K562 (cell line): ENCODE measurements around the gene CARD11. TPM values are rescaled to one million over a fixed set of nuclear protein-coding genes. Genes with fewer than 3 reads are reported as not detected.

Experiments
- ARNT ChIP-seq, 2 experiments: fragments of 450-650 bp; IDR thresholded peaks; 2 replicates each; pipeline ENCODE4 v1.6.1; 2016; ENCODE audit warnings: mild to moderate bottlenecking in 1 of 2
- CBX1 ChIP-seq: sonication (generic); IDR thresholded peaks from 2 replicates; pipeline ENCODE4 v1.6.1; 2016; ENCODE audit warnings: antibody characterized with exemption, low read depth, mild to moderate bottlenecking
- GTF2A2 ChIP-seq: IDR thresholded peaks from 2 replicates; pipeline ENCODE4 v1.6.1; 2016; ENCODE audit warnings: mild to moderate bottlenecking, missing genetic modification characterization, missing compliant biosample characterization
- MBD2 ChIP-seq: sonication (generic); IDR thresholded peaks from 2 replicates; pipeline ENCODE4 v1.6.1; 2016; ENCODE audit warnings: low read depth, borderline replicate concordance
- NCOR1 ChIP-seq: fragments of 450-650 bp; IDR thresholded peaks from 2 replicates; pipeline ENCODE4 v1.6.1; 2016; ENCODE audit warnings: mild to moderate bottlenecking, moderate library complexity
- POLR2B ChIP-seq: fragments of 450-650 bp; IDR thresholded peaks from 2 replicates; pipeline ENCODE4 v1.6.1; 2018; ENCODE audit warnings: low read depth; ENCODE audit not compliant: partially characterized antibody
- RCOR1 ChIP-seq, 2 experiments: IDR thresholded peaks; 2 replicates each; pipeline ENCODE4 v1.6.1; 2012; ENCODE audit warnings: low read depth in 2 of 2, low read length in 2 of 2, borderline replicate concordance in 1 of 2, improper control_type of control experiment in 1 of 2
- THRA ChIP-seq: fragments of 450-650 bp; IDR thresholded peaks from 2 replicates; pipeline ENCODE4 v1.6.1; 2017; ENCODE audit warnings: mild to moderate bottlenecking, moderate library complexity
- ZFX ChIP-seq: sonication (generic); formaldehyde crosslinking; IDR thresholded peaks from 2 replicates; pipeline ENCODE4 v1.8.0; 2022; ENCODE audit warnings: mild to moderate bottlenecking, missing genetic modification reagents, moderate library complexity
- ZNF77 ChIP-seq: fragments of 250-450 bp; sonication (Bioruptor Pico); IDR thresholded peaks from 2 replicates; pipeline ENCODE4 v1.5.0; 2020
- polyA plus RNA-seq, 8 experiments: library from polyadenylated mRNA; depleted of rRNA in 4 of 8; stranded (reverse) in 5 of 8; unstranded in 3 of 8; fragments of >200 nt; fragmentation: Nextera tagmentation in 2 of 8; fragmentation: Illumina TruSeq in 1 of 8; extraction: Ambion mirVana in 2 of 8; extraction: Trizol in 1 of 8; gene quantifications; 2 replicates each; pipeline versions ENCODE4 v1.2.1 to v1.2.3, GENCODE V29; 2011 to 2014; ENCODE audit warnings: inconsistent platforms in 1 of 8, missing spikeins in 1 of 8
- total RNA-seq, 7 experiments: library from RNA; depleted of rRNA in 6 of 7; stranded (reverse); fragments of >200 nt in 6 of 7; fragmentation: Illumina TruSeq in 2 of 7; extraction: Trizol in 2 of 7; gene quantifications; 2 replicates each; pipeline versions ENCODE4 v1.2.1 to v1.2.3, GENCODE V29; 2011 to 2021; ENCODE audit warnings: low replicate concordance in 1 of 7

Gene CARD11
- total and polyA plus RNA-seq, 9 of the 15 experiments (the other 6 are each of a cell fraction or from before 2014, with no cell fraction given): 0.07 to 12.8 (median 5.7) TPM

- TF ChIP-seq ARNT (IDR thresholded peaks at IDR 0.05) (0 out of 4 replicates have a peak, but pooled peaks of 1 of the 2 experiments have one; percentile 51), ZNF77 (CRISPR knock-in tag) (no peak), NCOR1 (peak; percentile 56; the same call in 1 of the 2 replicates), POLR2B (peak; percentile 79), GTF2A2 (tag) (peak; percentile 97), ZFX (0 out of 2 replicates have a peak, but pooled peaks have one; percentile 15), CBX1 (peak; percentile 82; the same call in 1 of the 2 replicates), MBD2 (peak; percentile 52; the same call in 1 of the 2 replicates), RCOR1 (IDR thresholded peaks at IDR 0.05; ENCODE audit: borderline replicate concordance in 1 of 2, low read depth in 2 of 2, low read length in 2 of 2) (peak; percentile 5 to 17; a peak in 1 of 4 replicates), THRA (no peak)
Observed at GRCh38 chr7:2873686-2874551, 169.7 kb downstream of the CARD11 start (continued).
